ENCODE data around the gene PHLDB1. TPM values are rescaled to one million over a fixed set of nuclear protein-coding genes. Genes with fewer than 3 reads are reported as not detected.

Gene PHLDB1
- total RNA-seq, 2 donors from 2014 or later, result 206 to 377 TPM

- Histone ChIP-seq H3K9me3 (no peaks in the 10 kb centered on the region), H3K36me3 (peaks cover 55% of the 10 kb centered on the region), H3K4me3 (no peak overlapping the region), H3K27me3 (replicated peaks; ENCODE audit: insufficient read depth) (no peaks in the 10 kb centered on the region), H3K27ac (peak overlapping the region in 1 of 2 donors; percentile 13), H3K4me1 (ENCODE audit: control insufficient read depth in 1 of 2, low read depth in 2 of 2) (peaks cover 10 to 65% of the 10 kb centered on the region in 2 donors)
- TF ChIP-seq CTCF (IDR thresholded peaks at IDR 0.05), result no peak
- ATAC-seq (ENCODE audit: insufficient number of reproducible peaks, low FRiP score, low read depth) (no peak), DNase-seq (ENCODE audit: low spot score) (no peak)
These were observed 23.9 kb downstream of the PHLDB1 start for GRCh38 chr11:118631142-118631909.

- Histone ChIP-seq H3K36me3 (peaks cover 44% of the 10 kb centered on the region), H3K27ac (no peak overlapping the region), H3K27me3 (replicated peaks; ENCODE audit: insufficient read depth) (no peaks in the 10 kb centered on the region), H3K9me3 (no peaks in the 10 kb centered on the region), H3K4me1 (ENCODE audit: control insufficient read depth in 1 of 2, low read depth in 2 of 2) (peaks cover 10 to 59% of the 10 kb centered on the region in 2 donors), H3K4me3 (no peak overlapping the region)
- no peak for DNase-seq (ENCODE audit: low spot score)
- no peak for ATAC-seq (ENCODE audit: insufficient number of reproducible peaks, low FRiP score, low read depth)
- TF ChIP-seq CTCF (IDR thresholded peaks at IDR 0.05), result no peak
These were observed 25.3 kb downstream of the PHLDB1 start for GRCh38 chr11:118632577-118633318.

- Histone ChIP-seq H3K27me3 (replicated peaks; ENCODE audit: insufficient read depth) (no peaks in the 10 kb centered on the region), H3K36me3 (peaks cover 41% of the 10 kb centered on the region), H3K4me3 (no peak overlapping the region), H3K9me3 (no peaks in the 10 kb centered on the region), H3K27ac (peak overlapping the region; percentile 51 to 85), H3K4me1 (ENCODE audit: control insufficient read depth in 1 of 2, low read depth in 2 of 2) (peaks cover 10 to 54% of the 10 kb centered on the region in 2 donors)
- DNase-seq (ENCODE audit: low spot score) (no peak), ATAC-seq (ENCODE audit: insufficient number of reproducible peaks, low FRiP score, low read depth) (no peak)
- TF ChIP-seq CTCF (IDR thresholded peaks at IDR 0.05), result no peak
These were observed 25.9 kb downstream of the PHLDB1 start for GRCh38 chr11:118633319-118633690.

GRCh38 chr11:118633979-118634378 is 26.6 kb downstream of the PHLDB1 start:
- peak; percentile 9 for ATAC-seq (ENCODE audit: insufficient number of reproducible peaks, low FRiP score, low read depth)
- H3K36me3 ChIP-seq, result peaks cover 42% of the 10 kb centered on the region
- peaks cover 10 to 47% of the 10 kb centered on the region in 2 donors for H3K4me1 ChIP-seq (ENCODE audit: control insufficient read depth in 1 of 2, low read depth in 2 of 2)
- H3K9me3 ChIP-seq, result no peaks in the 10 kb centered on the region
- peak overlapping the region; percentile 51 to 85 for H3K27ac ChIP-seq
- H3K27me3 ChIP-seq (replicated peaks; ENCODE audit: insufficient read depth), result no peaks in the 10 kb centered on the region
- peak overlapping the region; percentile 62 for H3K4me3 ChIP-seq
- DNase-seq (ENCODE audit: low spot score), result no peak
- no peak for TF ChIP-seq CTCF (IDR thresholded peaks at IDR 0.05)
